Dendritic cell treated with granulocyte-macrophage colony-stimulating factor and Interleukin-4, amounts not matched to agents 40 ng/mL and 50 ng/mL, for 4 days (primary cell): ENCODE data around the gene CARD11.
"Not testable (repeated sequence)": the region's sequence is repeated elsewhere in the genome, so short reads cannot be mapped to it uniquely, and the experiment has no call there.

ENCODE experiments used
- H3K27ac Mint-ChIP-seq: one replicate; pipeline ENCODE4 v1.8.0; 2022; ENCODE audit warnings: mild to moderate bottlenecking, mixed read lengths
- H3K27me3 Mint-ChIP-seq: one replicate; pipeline ENCODE4 v1.8.0; 2022; ENCODE audit warnings: mild to moderate bottlenecking, mixed read lengths
- H3K36me3 Mint-ChIP-seq: one replicate; pipeline ENCODE4 v1.8.0; 2022; ENCODE audit warnings: low read depth, mixed read lengths
- H3K4me1 Mint-ChIP-seq: one replicate; pipeline ENCODE4 v1.8.0; 2022; ENCODE audit warnings: low read depth, mixed read lengths
- H3K4me3 Mint-ChIP-seq: one replicate; pipeline ENCODE4 v1.8.0; 2022; ENCODE audit warnings: mild to moderate bottlenecking, moderate library complexity, mixed read lengths
- H3K9me3 Mint-ChIP-seq: one replicate; pipeline ENCODE4 v1.8.0; 2022; ENCODE audit warnings: mixed read lengths
- intact Hi-C: fragments of 100-400 bp; cut with micrococcal nuclease; formaldehyde crosslinking; loops from one replicate; pipeline ENCODE4 v1.15.0; 2022

CARD11 gene

DNA sequence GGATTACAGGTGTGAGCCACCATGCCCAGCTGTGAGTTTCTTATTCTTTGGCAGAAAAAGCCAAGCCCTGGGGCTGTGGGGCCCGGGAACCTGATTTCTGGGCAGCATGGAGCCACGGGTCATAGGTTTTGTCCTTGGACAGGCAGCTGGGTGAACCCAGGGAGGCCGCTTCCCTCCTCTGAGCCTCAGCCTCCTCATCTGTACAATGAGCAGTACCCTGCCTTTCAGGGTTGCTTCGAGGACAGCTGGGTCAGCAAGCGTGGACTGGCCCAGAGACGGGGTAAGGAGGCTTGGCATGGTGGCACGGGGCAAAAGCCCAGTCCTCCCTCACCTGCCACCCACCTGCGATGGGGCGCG is 115.4 kb downstream of the CARD11 start:
- H3K36me3 Mint-ChIP-seq: no peaks in the 10 kb centered on the region
- intact Hi-C loops: no loop called here

DNA sequence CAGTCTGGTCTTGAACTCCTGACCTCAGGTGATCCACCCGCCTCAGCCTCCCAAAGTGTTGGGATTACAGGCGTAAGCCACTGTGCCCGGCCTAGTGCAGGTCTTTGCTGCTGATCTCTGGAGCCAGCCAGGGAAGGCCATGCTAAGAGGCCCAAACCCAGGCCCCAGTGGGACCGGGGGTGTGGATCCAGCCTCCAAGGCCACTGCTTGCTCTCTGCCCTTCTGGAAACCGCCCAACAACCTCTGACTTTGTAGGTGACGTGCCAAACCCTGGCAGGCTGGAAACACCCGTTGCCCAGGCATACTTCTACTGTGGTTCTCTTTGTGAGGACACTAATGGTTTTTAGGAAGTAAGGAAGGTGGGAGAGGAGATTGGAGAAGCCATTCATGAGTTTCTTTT is 116.1 kb downstream of the CARD11 start:
- no peaks in the 10 kb centered on the region for H3K36me3 Mint-ChIP-seq
- peaks cover 22% of the 10 kb centered on the region for H3K27me3 Mint-ChIP-seq
- H3K27ac Mint-ChIP-seq: no peak overlapping the region
- H3K9me3 Mint-ChIP-seq: no peaks in the 10 kb centered on the region
- no peak overlapping the region for H3K4me3 Mint-ChIP-seq
- H3K4me1 Mint-ChIP-seq: no peaks in the 10 kb centered on the region
- intact Hi-C loops: no loop called here

More for the DNA sequence above, 115.4 kb downstream of the CARD11 start:
- Mint-ChIP-seq H3K4me1 (no peaks in the 10 kb centered on the region), H3K27ac (no peak overlapping the region), H3K4me3 (no peak overlapping the region), H3K9me3 (no peaks in the 10 kb centered on the region), H3K27me3 (peaks cover 21% of the 10 kb centered on the region)

DNA sequence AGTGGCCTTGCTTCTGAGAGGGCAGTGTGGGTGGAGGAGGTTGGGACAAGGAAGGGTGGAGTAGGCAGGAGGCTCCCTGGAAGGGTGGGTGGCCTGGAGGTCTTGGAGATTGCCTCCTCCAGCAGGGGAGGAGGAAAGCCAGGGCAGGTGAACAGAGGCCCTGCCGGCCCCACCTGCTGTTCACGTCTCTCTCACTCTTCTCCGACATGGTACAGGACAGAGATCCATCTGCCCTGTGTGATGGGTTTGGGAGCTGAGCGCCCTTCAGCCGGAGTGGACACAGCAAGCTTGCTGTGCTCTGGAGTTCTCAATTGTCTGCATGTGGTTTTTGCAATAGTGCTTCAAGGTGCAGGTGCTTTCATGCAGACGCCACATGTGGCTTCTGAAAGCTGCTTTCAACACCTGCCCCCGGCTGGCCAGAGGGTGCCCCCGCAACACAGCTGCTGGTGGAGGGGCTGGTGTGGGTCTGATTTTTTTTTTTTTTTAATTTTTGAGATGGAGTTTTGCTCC is 116.7 kb downstream of the CARD11 start:
- Mint-ChIP-seq H3K9me3 (no peaks in the 10 kb centered on the region), H3K27ac (no peak overlapping the region), H3K27me3 (peaks cover 17% of the 10 kb centered on the region), H3K4me3 (no peak overlapping the region), H3K36me3 (no peaks in the 10 kb centered on the region), H3K4me1 (no peaks in the 10 kb centered on the region)
- intact Hi-C loops: no loop called here

DNA sequence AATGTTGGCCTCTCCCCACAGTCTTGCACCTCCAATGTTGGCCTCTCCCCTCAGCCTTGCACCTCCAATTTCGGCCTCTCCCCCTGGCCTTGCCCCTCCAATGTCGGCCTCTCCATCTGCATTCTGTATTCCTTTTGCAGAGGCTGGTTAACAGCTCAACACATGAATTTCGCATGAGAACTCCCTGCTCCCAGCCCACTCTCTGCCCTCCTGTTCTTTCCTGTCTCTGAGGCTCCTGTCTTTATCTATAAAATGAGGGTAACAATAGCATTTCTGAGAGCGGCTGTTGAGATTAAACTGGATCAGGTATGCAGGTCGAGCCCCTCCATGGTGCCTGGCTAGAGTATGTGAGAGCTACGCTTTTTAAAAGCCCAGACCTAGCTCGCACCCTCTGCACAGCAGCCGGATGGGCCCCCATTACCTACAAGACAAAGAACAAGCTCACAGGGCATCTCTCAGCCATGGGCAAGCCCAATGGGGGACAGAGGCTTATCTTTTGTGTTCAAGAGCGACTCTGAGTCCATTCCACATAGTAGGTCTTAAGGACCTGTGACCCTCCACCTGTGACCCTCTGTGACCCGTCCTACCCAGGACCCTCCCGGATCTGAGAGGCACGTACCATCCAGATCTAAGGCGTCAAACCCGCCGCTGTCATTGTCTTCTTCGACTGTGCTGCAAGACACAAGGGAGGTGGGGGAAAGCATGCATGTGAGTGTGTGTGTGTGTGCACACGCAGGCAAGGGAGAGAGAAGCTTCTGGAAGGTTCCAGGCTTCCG is 117.4 kb downstream of the CARD11 start:
- intact Hi-C loops: no loop called here
- Mint-ChIP-seq H3K27ac (no peak overlapping the region), H3K27me3 (peaks cover 14% of the 10 kb centered on the region), H3K9me3 (no peaks in the 10 kb centered on the region), H3K4me1 (no peaks in the 10 kb centered on the region), H3K4me3 (no peak overlapping the region), H3K36me3 (no peaks in the 10 kb centered on the region)

DNA sequence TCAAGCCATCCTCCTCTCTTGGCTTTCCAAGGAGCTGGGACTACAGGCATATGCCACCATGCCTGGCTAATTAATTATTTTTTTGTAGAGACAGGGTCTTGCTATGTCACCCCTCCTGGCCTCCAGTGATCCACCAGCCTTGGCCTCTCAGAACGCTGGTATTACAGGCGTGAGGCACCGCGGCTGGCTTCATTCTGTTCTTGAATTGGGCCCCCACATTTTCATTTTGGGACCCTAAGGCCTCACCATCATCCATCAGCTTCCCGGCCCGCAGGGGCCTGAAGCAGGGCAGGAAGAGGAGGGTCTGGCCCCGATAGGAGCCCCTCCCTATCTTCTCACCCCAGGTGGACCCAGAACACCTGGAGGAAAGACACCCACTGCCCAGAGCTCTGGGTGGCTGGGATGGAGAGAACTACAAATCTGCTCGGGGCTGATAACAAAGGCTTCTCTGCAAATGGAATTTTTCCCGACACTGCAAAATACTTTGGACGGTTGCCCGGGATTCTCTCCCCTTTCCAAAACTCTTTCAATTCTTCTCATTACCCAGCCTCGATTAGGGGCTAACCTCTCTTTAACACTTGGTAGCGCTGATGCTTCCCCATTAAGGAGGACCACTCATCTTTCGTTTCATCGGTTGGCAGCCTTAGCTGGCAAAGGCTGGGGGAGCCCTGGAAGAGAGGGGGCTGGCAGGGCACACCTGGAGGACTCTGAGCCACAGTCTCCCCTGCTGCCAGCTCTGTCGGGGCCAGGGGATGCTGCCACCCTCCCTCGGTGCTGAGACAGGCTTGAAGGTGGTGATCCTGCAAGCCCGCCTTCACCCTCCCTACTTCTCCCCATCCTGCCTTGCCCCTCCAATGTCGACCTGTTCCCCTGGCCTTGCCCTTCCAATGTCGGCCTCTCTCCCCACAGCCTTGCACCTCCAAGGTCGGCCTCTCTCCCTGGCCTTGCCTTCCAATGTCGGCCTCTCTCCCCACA is 118.5 kb downstream of the CARD11 start:
- Mint-ChIP-seq H3K27ac (no peak overlapping the region), H3K36me3 (no peaks in the 10 kb centered on the region), H3K4me3 (no peak overlapping the region), H3K4me1 (no peaks in the 10 kb centered on the region), H3K27me3 (peaks cover 7% of the 10 kb centered on the region), H3K9me3 (no peaks in the 10 kb centered on the region)
- intact Hi-C loops: no loop called here

DNA sequence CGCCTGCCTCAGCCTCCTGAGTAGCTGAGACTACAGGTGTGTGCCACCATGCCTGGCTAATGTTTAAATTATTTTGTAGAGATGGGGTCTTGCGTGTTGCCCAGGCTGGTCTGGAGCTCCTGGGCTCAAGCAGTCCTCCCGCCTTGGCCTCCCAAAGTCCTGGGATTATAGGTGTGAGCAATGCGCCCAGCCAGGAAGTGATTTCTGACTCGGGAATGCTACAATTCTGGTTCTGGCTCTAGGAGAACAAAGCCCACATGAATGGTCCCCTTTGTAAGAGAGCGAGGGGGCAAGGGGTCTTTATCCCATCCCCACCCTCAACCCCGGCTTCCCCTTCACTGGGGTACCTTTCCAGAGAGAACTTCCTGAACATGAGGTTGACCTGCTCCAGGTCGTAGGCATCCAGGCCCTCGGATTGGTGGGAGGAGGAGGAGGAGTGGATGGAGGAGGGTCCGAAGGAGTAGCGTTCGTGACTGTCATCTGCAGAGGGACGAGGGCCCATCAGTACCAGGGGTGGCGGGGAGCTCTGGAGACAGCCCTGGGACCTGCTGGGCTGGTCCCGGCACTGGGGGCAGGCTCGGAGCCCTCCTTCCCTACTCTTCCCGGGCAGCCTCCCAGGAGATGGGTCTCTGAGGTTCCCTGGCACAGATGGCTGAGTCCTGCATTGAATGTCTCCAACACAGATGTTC is 119.6 kb downstream of the CARD11 start:
- Mint-ChIP-seq H3K27me3 (peaks cover 7% of the 10 kb centered on the region), H3K4me1 (no peaks in the 10 kb centered on the region), H3K36me3 (no peaks in the 10 kb centered on the region), H3K27ac (no peak overlapping the region), H3K9me3 (no peaks in the 10 kb centered on the region), H3K4me3 (no peak overlapping the region)
- intact Hi-C loops: no loop called here

DNA sequence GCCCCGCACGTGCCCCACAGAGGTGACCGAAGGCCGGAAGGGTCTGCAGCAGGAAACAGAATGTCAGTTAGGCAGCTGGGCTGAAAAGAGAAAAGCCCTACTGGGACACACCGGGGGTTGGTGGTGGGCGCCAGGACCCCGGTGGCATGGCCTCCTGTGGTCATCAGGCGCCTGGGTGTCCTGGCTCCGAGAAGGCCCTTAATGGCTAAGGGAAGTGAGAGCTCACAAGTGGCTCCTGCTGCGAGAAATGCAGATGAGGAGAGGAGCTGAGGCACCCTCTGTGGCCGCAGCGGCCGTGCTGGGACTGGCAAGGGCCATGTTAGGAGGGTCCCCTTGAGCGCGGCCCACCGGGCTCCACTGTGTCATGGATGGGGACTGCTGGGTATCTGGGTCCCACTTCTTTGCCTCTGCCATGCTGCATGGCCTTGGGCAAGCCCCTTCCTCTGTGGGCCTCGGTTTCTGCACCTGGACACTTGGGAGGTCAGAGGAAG is 120.3 kb downstream of the CARD11 start:
- Mint-ChIP-seq H3K4me1 (no peaks in the 10 kb centered on the region), H3K9me3 (no peaks in the 10 kb centered on the region), H3K27ac (no peak overlapping the region), H3K36me3 (no peaks in the 10 kb centered on the region), H3K27me3 (peaks cover 9% of the 10 kb centered on the region), H3K4me3 (no peak overlapping the region)
- intact Hi-C loops: no loop called here

DNA sequence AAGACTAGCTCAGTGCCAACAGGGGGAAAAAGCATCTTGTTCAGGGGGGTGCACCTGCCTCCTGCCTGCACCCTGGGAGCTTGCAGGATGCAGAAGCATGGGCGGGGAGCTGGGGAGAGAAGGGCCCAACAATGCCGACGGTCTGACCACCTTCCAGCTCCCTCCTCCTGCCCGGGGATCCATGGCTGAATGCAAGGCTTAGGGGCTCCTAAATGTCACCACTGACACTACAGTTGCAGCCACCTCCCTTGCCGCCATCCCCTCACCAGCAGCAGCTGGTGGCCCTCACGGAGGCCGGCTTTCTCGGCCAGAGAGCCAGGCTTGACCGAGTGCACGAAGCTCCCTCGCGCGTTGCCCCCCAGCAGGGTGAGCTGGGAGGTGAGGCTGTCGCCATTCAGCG is 120.8 kb downstream of the CARD11 start:
- intact Hi-C loops: no loop called here
- no peaks in the 10 kb centered on the region for H3K4me1 Mint-ChIP-seq
- H3K4me3 Mint-ChIP-seq: no peak overlapping the region
- no peak overlapping the region for H3K27ac Mint-ChIP-seq
- no peaks in the 10 kb centered on the region for H3K9me3 Mint-ChIP-seq
- no peaks in the 10 kb centered on the region for H3K36me3 Mint-ChIP-seq
- H3K27me3 Mint-ChIP-seq: peaks cover 9% of the 10 kb centered on the region

DNA sequence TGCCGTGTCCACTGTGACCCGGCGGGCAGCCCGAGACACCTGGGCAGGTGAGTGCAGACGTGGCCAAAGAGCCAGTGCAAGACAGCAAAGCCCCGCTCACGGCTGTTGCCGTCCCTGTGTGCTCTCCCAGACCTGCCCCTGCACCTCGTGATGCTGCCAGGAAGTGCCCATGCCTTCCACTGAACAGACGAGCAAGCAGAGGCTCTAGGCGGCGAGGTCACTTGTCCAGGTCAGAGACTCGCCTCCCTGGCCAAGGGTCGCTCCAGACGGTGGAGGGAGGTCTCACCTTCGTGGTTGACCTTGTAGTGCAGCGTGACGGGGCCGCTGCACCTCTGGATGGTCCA is 121.3 kb downstream of the CARD11 start:
- H3K9me3 Mint-ChIP-seq: no peaks in the 10 kb centered on the region
- intact Hi-C loops: no loop called here
- H3K4me3 Mint-ChIP-seq: no peak overlapping the region
- no peaks in the 10 kb centered on the region for H3K4me1 Mint-ChIP-seq
- H3K27ac Mint-ChIP-seq: no peak overlapping the region
- H3K36me3 Mint-ChIP-seq: no peaks in the 10 kb centered on the region
- H3K27me3 Mint-ChIP-seq: peaks cover 9% of the 10 kb centered on the region

DNA sequence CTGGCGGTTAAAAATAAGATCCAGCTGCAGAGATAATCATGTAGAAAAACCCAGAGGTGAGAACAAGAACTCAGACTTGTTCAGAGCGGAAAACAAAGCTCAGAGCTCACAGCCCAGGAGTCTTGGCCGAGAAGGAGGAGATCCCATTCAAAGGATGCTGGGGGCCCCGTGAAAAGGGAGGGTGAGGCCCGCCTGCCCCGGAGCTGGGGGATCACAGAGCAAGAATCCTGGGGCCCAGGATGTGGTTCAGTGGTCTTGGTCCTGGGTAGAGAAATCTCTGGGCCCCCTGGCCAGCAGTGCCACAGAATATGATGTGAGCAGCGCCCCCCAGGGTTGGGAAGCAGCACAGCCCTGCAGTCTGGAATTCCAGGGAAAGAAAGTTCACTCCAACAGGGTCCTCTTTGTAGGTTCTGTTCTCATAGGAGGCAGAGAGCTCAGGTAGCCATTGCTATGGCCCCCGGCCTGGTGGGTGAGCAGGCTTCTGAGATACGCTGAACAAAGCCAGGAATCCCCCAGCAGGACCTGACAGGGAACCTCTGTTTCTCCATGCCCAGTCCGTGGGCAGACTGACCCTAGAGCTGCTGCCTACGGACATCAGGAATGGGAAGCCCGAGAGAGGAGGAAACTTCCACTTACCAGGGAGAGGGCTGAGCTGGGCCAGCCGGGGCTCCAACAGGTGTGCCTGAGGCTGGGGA is 121.9 kb downstream of the CARD11 start:
- Mint-ChIP-seq H3K27ac (no peak overlapping the region), H3K27me3 (peaks cover 7% of the 10 kb centered on the region), H3K4me1 (no peaks in the 10 kb centered on the region), H3K9me3 (no peaks in the 10 kb centered on the region), H3K36me3 (no peaks in the 10 kb centered on the region), H3K4me3 (no peak overlapping the region)
- intact Hi-C loops: no loop called here

DNA sequence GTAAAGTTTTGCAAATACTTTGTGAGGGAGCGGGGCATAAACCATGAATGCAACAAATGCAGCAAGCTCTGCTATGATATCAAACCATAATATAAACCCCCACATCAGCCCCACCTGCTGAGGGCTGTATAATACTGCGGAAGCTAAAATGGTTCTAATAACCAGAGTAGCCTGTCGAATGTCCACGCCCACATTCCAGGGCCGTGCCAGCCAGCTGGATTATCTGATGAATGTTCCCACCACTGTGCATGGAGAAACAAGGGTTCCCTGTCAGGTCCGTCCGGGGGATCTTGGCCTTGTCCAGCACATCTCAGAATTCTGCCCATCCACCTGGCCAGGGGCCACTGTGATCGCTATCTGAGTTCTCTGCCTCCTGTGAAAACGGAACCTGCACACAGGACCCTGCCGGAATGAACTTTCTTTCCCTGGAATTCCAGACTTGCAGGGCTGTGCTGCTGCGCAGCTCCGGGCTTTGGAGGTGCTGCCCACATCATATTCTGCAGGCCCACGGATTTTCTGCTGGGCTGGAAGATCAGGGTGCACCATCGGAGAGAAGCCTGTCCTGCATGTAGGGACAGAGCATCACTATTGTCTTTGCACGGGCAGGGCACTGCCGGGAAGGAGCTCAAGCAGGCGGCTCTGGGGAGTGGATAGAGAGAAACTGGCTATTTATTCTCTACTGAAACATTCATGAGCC is 122.6 kb downstream of the CARD11 start:
- H3K9me3 Mint-ChIP-seq: no peaks in the 10 kb centered on the region
- H3K4me1 Mint-ChIP-seq: no peaks in the 10 kb centered on the region
- H3K36me3 Mint-ChIP-seq: no peaks in the 10 kb centered on the region
- H3K27ac Mint-ChIP-seq: no peak overlapping the region
- intact Hi-C loops: no loop called here
- H3K27me3 Mint-ChIP-seq: peaks cover 5% of the 10 kb centered on the region
- no peak overlapping the region for H3K4me3 Mint-ChIP-seq

DNA sequence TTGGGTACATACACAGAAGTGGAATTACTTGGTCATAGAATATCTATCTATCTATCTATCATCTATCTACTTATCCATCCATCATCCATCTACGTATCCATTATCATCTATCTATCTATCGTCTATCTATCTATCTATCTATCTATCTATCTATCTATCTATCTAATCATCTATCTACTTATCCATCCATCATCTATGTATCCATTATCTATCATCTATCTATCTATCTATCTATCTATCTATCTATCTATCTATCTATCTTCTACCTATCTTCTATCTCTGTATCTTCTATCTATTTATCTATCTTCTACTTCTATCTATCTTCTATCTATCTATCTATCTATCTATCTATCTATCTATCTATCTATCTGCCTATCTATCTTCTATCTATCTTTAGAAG is 123.2 kb downstream of the CARD11 start:
- H3K27ac Mint-ChIP-seq, H3K4me1 Mint-ChIP-seq, H3K9me3 Mint-ChIP-seq, H3K36me3 Mint-ChIP-seq, H3K27me3 Mint-ChIP-seq, H3K4me3 Mint-ChIP-seq, intact Hi-C loops: not testable (repeated sequence)

DNA sequence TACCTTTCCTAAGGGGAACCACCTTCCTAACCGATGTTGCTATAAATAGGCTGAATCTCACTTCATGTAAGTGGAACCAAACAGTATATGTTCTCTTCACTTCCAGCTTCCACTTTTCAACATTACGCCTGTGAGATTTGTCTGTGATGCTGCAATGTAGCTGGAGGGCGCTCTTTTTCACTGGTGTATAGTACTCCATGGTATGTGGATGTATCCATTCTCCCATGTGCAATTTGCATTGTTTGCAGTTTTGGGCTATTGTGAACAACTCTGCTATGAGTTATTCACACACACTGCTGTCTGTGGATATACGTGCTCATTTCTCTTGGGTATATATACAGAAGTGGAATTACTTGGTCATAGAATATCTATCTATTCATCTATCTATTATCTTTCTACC is 123.6 kb downstream of the CARD11 start:
- no peak overlapping the region for H3K27ac Mint-ChIP-seq
- no peaks in the 10 kb centered on the region for H3K36me3 Mint-ChIP-seq
- peaks cover 3% of the 10 kb centered on the region for H3K27me3 Mint-ChIP-seq
- no peak overlapping the region for H3K4me3 Mint-ChIP-seq
- no peaks in the 10 kb centered on the region for H3K9me3 Mint-ChIP-seq
- no peaks in the 10 kb centered on the region for H3K4me1 Mint-ChIP-seq
- intact Hi-C loops: no loop called here
